HG02870 (cell line): Measurements from ENCODE around the gene TSGA10.
"Not testable (repeated sequence)": the region's sequence is repeated elsewhere in the genome, so short reads cannot be mapped to it uniquely, and the experiment has no call there.

Experiments
- ATAC-seq: cut with Tn5 transposase; IDR thresholded peaks from one replicate; pipeline ENCODE4 v1.9.1; 2021; ENCODE audit warnings: mild to moderate bottlenecking, moderate library complexity; ENCODE audit not compliant: unreplicated experiment

The TSGA10 gene

GRCh38 chr2:99156891-99157290 is 2.1 kb upstream of the TSGA10 start:
- ATAC-seq: no peak

GRCh38 chr2:99153921-99154604 is 679 bp downstream of the TSGA10 start:
- no peak for ATAC-seq

GRCh38 chr2:99152199-99152895 is 2.4 kb downstream of the TSGA10 start:
- ATAC-seq: no peak

- no peak for ATAC-seq
These were observed 4.0 kb downstream of the TSGA10 start for GRCh38 chr2:99150706-99151105.

GRCh38 chr2:99141110-99142108 is 13.3 kb downstream of the TSGA10 start, which contains the start of gene C2orf15:
C2orf15 (plus strand) TSS chr2:99141707; CDS start chr2:99150559, 8,852 bp downstream.
- peak; percentile 86 for ATAC-seq

GRCh38 chr2:99140860-99141109 is 14.0 kb downstream of the TSGA10 start:
- ATAC-seq: peak; percentile 25

- ATAC-seq: no peak
These were observed 14.5 kb downstream of the TSGA10 start for GRCh38 chr2:99140056-99140859.

GRCh38 chr2:99139003-99139402 is 15.7 kb downstream of the TSGA10 start:
- no peak for ATAC-seq

GRCh38 chr2:99135044-99135556 is 19.6 kb downstream of the TSGA10 start:
- ATAC-seq: not testable (repeated sequence)

GRCh38 chr2:99127981-99128380 is 26.8 kb downstream of the TSGA10 start:
- ATAC-seq: no peak

GRCh38 chr2:99112617-99113016 is 42.1 kb downstream of the TSGA10 start:
- ATAC-seq: no peak

- ATAC-seq: no peak
These were observed 42.8 kb downstream of the TSGA10 start for GRCh38 chr2:99111945-99112344.

- ATAC-seq: no peak
These were observed 43.5 kb downstream of the TSGA10 start for GRCh38 chr2:99111236-99111635.

- ATAC-seq: no peak
These were observed 47.8 kb downstream of the TSGA10 start for GRCh38 chr2:99106913-99107312.

GRCh38 chr2:99104006-99104405 is 50.7 kb downstream of the TSGA10 start:
- no peak for ATAC-seq

- ATAC-seq: no peak
These were observed 53.0 kb downstream of the TSGA10 start for GRCh38 chr2:99101697-99102096.

- ATAC-seq: peak; percentile 63
These were observed 58.0 kb downstream of the TSGA10 start for GRCh38 chr2:99096728-99097127.

- ATAC-seq: peak; percentile 42
These were observed 66.7 kb downstream of the TSGA10 start for GRCh38 chr2:99088017-99088416.

GRCh38 chr2:99086385-99086784 is 68.4 kb downstream of the TSGA10 start:
- no peak for ATAC-seq

- ATAC-seq: no peak
These were observed 69.3 kb downstream of the TSGA10 start for GRCh38 chr2:99085421-99085820.
